Right lobe of liver (tissue), 6 donors: Measurements from ENCODE around the gene SETBP1. TPM values are rescaled to one million over a fixed set of nuclear protein-coding genes. Genes with fewer than 3 reads are reported as not detected.

Experiments
- ATAC-seq, 4 donors: fragments of 200-7000 bp; cut with Tn5 transposase; one replicate each; pipeline ENCODE4 v1.9.1; 2020; ENCODE audit warnings: mild to moderate bottlenecking in 4 of 4, moderate library complexity in 4 of 4
- DNase-seq, 3 donors: peaks; one replicate each; pipeline ENCODE4 v3.0.0-alpha.2; 2020
- H3K27ac ChIP-seq, 3 donors: fragments of 200-600 bp; one replicate each; pipeline ENCODE4 v1.8.0; 2022
- H3K27me3 ChIP-seq, 2 donors: fragments of 200-600 bp; one replicate each; pipeline ENCODE4 v1.8.0; 2022
- H3K36me3 ChIP-seq, 4 donors: fragments of 200-600 bp; sonication (generic) in 1 of 4; one replicate each; pipeline versions ENCODE4 v1.5.1 to v1.8.0; 2017 to 2022; ENCODE audit warnings: control low read depth in 1 of 4
- H3K4me1 ChIP-seq, 4 donors: fragments of 200-600 bp; sonication (generic) in 1 of 4; one replicate each; pipeline versions ENCODE4 v1.5.1 to v1.8.0; 2017 to 2022; ENCODE audit warnings: control low read depth in 1 of 4
- H3K4me3 ChIP-seq, 3 donors: fragments of 200-600 bp; one replicate each; pipeline ENCODE4 v1.8.0; 2022
- H3K9me3 ChIP-seq, 4 donors: fragments of 200-600 bp; sonication (generic) in 1 of 4; one replicate each; pipeline versions ENCODE4 v1.5.1 to v1.8.0; 2017 to 2022; ENCODE audit warnings: control low read depth in 1 of 4
- CTCF ChIP-seq, 4 donors: fragments of 200-600 bp in 3 of 4; fragments of 450-650 bp in 1 of 4; IDR thresholded peaks; one replicate each; pipeline versions ENCODE4 v1.5.1 to v1.8.0; 2016 to 2022; ENCODE audit warnings: antibody characterized with exemption in 4 of 4, mild to moderate bottlenecking in 2 of 4
- POLR2A ChIP-seq: fragments of 450-650 bp; IDR thresholded peaks from one replicate; pipeline ENCODE4 v1.6.1; 2017; ENCODE audit warnings: antibody characterized with exemption, mild to moderate bottlenecking
- WGBS: methylation state at CpG from one replicate; pipeline ENCODE4 v1.1.6; 2018; ENCODE audit warnings: low coverage, low lambda C conversion rate; ENCODE audit not compliant: insufficient coverage; ENCODE audit errors: missing lambda C conversion rate; 5-methylcytosine and 5-hydroxymethylcytosine counted together
- intact Hi-C, 2 donors: fragments of 100-400 bp; cut with DNase I; formaldehyde crosslinking; loops; one replicate each; pipeline versions ENCODE4 v1.11.2 to v1.14.1; 2022
- total RNA-seq, 6 experiments: library from RNA; depleted of rRNA in 2 of 6; stranded (reverse); fragments of >200 nt in 2 of 6; fragmentation: NEBNext Ultra II Directional in 3 of 6; extraction: Animal tissue kit (Norgen Biotek cat#: 25700) in 3 of 6; gene quantifications; one replicate each; pipeline versions ENCODE4 v1.1.0 to v1.2.4, GENCODE V29; 2016 to 2023
- donor health status: DM: no; HTN: yes; CAD: no.
- donor health status: DM: no; HTN: no; CAD: no.
- donor health status: DM: no; HTN: no; CAD: no.
- donor health status: DM: no; HTN: yes; CAD: no.
- donor health status: DM: no; HTN: yes; CAD: no.

The SETBP1 gene
- total RNA-seq, 6 experiments from 2014 or later, result 14.3 to 29.1 (median 16.6) TPM

GRCh38 chr18:45108754-45109153, 428.1 kb downstream of the SETBP1 start:
- H3K27ac ChIP-seq, result no peak overlapping the region
- intact Hi-C loops, result no loop called here
- no peaks in the 10 kb centered on the region for H3K9me3 ChIP-seq
- ATAC-seq, result no peak
- no peaks in the 10 kb centered on the region for H3K4me1 ChIP-seq
- H3K27me3 ChIP-seq, result no peaks in the 10 kb centered on the region
- H3K36me3 ChIP-seq, result no peaks in the 10 kb centered on the region
- TF ChIP-seq CTCF (IDR thresholded peaks at IDR 0.05) (no peak), POLR2A (no peak)
- no peak overlapping the region for H3K4me3 ChIP-seq
- WGBS, result 78% methylated on average over 7 of the region's 7 CpGs
- DNase-seq, result no peak

- intact Hi-C loops, result no loop called here
- TF ChIP-seq POLR2A, result no peak
- TF ChIP-seq CTCF (IDR thresholded peaks at IDR 0.05), result no peak
- WGBS, result 48% methylated on average over 2 of the region's 2 CpGs
- no peak overlapping the region for H3K27ac ChIP-seq
- H3K4me3 ChIP-seq, result no peak overlapping the region
- H3K36me3 ChIP-seq, result no peaks in the 10 kb centered on the region
- no peaks in the 10 kb centered on the region for H3K27me3 ChIP-seq
- DNase-seq, result no peak
- H3K9me3 ChIP-seq, result no peaks in the 10 kb centered on the region
- no peaks in the 10 kb centered on the region for H3K4me1 ChIP-seq
- ATAC-seq, result no peak
Measured at GRCh38 chr18:45109271-45109670, 428.6 kb downstream of the SETBP1 start.

GRCh38 chr18:45109706-45110105, 429.0 kb downstream of the SETBP1 start:
- DNase-seq, result no peak
- H3K9me3 ChIP-seq, result no peaks in the 10 kb centered on the region
- intact Hi-C loops, result no loop called here
- H3K27me3 ChIP-seq, result no peaks in the 10 kb centered on the region
- H3K4me3 ChIP-seq, result no peak overlapping the region
- no peaks in the 10 kb centered on the region for H3K4me1 ChIP-seq
- ATAC-seq, result no peak
- H3K27ac ChIP-seq, result no peak overlapping the region
- TF ChIP-seq POLR2A (no peak), CTCF (IDR thresholded peaks at IDR 0.05) (no peak)
- H3K36me3 ChIP-seq, result no peaks in the 10 kb centered on the region

- no peak overlapping the region for H3K27ac ChIP-seq
- no peak for ATAC-seq
- intact Hi-C loops, result no loop called here
- no peaks in the 10 kb centered on the region for H3K9me3 ChIP-seq
- no peaks in the 10 kb centered on the region for H3K27me3 ChIP-seq
- WGBS, result 66% methylated on average over 4 of the region's 7 CpGs
- no peaks in the 10 kb centered on the region for H3K4me1 ChIP-seq
- no peak overlapping the region for H3K4me3 ChIP-seq
- no peak for TF ChIP-seq POLR2A
- TF ChIP-seq CTCF (IDR thresholded peaks at IDR 0.05), result no peak
- no peak for DNase-seq
- no peaks in the 10 kb centered on the region for H3K36me3 ChIP-seq
Measured at GRCh38 chr18:45110577-45111501, 430.2 kb downstream of the SETBP1 start.
